ENCODE measurements around the gene CSMD2.
A peak's percentile ranks its signal among the peaks of the same experiment; 100 is the strongest.

CSMD2 gene

DNA sequence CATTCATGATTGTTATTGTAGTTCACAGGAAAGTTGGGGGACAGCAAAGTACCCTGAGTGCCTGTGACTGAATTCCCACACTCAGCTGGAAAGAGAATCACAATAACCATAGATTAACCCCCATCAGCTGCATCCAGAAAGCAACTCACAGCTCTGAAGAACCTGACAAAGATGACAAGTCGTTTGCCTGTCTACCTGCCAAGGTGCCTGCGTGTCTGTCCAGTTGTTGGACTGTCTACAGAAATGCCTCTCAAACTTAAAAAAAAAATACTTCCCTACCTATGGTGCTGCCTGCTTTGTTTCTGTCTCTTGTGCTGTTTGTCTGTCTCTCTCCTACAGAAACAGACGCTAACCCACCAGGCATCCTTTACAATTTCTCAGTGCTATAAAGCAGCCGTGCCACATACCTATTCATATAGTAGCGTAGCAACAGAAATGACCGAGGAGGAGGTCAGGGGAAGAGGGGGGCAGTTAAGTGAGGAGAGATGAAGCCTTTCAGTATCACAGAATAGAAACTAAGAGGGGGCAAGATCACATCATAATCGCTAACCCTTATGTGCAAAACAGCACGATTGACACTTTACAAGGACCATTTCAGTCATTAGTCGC is 455.8 kb downstream of the CSMD2 start:
- no peak for DNase-seq

DNA sequence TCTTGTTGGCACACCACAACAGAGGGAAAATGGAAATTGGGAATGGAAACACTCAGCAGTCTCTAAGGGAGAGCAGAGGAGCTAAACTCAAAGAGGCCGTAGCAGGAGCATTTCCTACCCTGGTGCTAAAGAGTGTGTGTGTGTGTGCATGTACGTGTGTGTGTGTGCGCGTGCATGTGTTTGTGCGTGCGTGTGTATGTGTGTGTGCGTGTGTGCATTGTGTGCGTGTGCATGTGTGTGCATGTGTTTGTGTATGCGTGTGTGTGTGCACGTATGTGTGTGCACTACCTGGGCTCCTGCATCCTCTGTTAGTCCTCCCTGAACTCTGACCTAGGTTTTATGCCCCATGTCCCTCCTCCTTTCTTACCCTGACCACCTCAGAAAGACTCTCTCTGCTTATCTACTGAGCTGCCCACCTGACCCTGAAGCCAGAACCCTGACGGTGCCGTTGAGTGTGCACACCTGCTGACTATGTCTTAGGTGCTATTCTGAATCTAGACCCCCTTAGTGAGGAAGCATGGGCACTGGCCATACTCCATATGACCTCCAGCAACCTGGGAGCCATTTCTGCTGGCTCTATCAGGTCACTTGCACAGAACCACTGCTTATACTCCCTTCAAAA is 458.3 kb downstream of the CSMD2 start:
- no peak for DNase-seq

DNA sequence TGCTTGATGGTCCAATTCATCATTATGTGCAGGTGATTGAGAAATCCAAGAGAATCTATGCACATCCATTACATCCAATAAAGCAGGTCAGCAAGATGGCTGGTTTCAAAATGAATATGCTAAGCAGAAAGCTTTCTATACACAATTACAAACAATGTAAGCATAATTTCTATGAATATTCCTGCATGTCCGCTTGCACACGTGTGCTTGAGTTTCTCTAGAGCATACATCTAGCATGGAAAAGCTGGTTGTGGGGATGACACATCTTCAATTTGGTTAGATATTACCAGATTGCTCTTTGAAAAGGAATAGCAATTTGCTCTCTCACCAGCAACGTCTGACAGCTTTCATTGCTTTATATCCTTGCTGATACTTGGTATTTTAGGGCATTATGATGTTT is 461.6 kb downstream of the CSMD2 start:
- DNase-seq = no peak

DNA sequence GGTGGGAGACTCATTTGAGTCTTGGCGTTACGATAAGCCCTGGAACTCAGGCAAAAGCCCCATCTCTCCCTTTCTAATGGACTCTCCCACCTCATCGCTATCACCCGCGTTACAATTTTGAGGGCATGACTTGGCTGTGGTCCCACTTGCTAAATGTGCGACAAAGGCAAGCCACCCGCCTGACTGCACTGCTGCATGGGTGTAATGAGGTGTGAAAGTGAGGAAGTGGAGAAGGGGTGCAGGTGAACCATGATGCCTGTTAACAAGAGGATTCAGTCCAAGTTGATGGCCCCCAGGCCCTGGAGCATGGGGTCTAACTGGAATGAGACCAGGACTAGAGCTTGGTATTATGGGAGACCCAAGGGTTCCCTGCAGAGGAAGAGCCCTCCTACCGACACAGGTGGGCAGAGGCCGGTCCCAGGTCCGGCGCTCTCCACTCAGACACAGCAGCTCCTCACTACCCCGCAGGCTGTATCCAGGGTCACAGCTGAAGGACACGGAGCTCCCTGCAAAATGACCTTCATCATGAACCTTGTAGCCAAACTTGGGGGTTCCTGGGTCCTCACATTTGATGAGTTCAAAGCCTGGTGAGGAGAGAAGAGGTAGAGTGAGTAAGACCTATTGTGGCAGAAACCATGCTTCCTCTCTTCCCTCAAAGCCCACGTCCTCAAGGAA is 466.5 kb downstream of the CSMD2 start:
- DNase-seq = no peak

DNA sequence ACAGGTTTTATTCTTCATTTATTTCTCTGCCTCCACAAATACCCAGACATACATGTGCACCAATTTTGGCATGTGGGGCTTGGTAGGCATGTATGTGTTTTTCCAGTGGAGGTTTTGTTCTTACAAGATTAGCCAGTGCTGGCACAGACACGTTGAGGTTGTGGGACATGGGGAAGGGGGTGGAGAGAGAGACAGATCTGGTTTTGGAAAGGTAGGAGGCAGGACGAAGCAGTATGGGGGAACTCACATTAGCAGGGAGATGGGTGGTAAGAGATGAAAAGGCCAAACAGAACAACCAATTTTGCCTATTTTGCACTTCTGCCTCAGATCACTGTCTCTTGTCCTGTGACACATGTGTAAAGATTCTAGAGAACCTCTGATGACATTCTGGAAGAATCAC is 467.2 kb downstream of the CSMD2 start:
- DNase-seq = no peak

DNA sequence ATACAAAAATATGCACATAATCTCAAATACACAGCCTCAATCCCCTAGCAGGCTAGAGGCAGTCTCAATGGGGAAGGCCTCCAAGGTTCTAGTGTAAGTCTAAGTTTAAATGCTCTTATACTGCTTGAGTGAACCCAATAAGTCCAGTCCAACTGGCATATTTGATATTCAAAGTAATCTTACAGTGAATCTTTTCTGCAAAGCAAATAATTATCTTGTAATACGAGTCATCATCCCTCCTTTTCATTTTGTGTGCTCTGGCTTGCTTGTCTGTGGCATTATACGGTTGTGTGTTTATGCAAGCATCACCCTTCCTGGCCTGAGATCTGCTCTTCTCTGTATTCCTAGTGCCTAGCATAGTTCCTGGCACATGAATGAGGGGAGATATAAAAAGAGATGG is 468.1 kb downstream of the CSMD2 start:
- DNase-seq = no peak

DNA sequence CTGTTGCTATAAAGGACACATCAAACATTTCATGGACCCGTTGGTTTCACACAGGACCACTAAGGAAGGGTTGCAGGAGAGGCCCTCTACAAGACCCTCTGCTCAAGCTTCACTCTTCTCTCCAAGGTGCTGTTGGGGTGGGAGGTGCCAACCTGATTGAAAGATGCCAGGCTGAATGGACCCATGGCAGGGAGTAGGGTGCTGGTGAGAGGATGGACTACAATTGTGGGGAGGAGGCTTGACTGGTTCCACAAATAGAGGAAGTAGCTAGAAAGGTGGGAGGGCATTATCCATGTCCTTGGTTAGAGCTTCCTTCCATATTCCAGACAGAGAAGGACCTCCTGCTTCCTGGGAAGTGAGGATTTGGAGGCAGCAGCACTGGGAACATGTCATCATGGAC is 468.7 kb downstream of the CSMD2 start:
- DNase-seq = no peak

DNA sequence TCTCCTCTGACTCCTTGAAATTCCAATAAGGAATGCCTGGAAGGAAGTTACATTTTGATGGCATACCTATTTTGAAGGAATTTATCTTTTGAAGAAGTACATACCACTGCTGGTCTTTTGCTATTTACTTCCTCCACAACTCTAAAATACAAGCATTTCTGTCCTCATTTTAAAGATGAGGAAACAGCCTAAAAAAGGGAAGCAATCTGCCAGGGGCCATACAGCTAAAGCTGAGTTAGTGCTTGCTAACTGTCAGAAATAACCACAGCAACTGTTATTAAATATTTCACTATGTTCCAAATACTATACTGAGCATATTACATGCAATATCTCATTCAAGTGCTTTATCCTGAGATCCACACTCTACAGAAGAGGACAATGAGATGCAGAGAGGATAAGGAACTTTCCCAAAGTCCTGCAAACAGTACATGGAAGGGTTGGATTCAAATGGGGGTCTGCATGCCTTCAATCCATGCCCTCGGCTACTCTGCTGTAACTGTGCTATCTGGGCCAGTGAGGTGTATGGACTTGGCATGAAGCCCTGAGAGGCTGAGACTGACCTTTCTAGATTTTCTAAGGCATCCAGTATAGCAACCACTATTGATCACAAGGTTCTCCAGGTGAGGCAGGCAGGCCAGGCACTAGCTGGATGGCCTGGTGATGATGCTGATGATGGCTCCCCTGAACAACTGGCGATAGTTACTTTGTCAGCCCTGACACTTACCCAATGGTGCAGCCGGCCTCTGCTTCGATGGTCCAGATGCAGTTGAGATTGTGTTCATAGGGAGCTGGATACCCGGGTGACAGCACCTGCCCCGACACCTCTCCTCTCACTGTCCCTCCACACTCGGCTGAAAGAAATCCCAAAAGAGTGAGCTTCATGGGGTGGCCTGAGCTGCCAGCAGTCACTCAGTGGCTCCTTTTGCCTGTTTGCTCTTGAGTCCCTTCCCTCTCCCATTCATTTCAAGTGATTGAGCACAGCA is 472.5 kb downstream of the CSMD2 start:
- DNase-seq = no peak

DNA sequence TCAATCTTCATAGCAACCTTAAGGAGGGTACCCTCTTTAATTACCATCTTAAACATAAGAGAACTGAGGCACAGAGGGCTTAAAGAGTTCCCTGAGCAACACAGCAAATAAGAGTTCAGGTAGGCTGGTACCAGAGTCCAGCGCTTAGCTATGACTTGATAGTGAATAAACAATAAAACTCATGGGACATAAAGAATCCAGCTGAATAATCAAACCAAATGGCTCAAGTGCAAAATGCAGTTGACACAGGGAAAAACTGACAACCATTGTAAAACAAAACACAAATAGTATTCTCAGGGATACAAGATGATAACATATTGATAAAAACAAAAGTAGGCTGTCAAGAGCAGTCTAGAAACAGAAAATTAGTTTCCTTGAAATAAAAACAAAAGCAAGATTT is 478.0 kb downstream of the CSMD2 start:
- DNase-seq = no peak

DNA sequence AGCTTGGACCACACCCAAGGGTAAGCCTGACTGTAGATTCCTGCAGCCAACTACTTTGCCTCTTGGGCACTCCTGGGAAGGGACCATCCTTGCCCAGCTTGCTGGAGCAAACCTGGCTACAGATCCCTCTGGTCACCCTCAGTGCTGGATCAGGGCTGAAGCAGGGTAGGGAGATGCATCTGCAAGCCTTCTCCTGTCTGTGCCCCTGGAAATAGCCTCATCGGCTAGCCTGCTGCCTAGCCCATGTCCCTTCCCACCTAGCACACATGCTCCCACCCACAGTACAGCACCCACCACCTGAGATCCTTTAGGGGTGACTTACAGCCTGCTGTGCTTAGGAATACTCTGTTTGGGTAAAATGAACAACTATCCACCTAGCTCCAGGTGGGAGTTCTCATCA is 478.5 kb downstream of the CSMD2 start:
- no peak for DNase-seq

DNA sequence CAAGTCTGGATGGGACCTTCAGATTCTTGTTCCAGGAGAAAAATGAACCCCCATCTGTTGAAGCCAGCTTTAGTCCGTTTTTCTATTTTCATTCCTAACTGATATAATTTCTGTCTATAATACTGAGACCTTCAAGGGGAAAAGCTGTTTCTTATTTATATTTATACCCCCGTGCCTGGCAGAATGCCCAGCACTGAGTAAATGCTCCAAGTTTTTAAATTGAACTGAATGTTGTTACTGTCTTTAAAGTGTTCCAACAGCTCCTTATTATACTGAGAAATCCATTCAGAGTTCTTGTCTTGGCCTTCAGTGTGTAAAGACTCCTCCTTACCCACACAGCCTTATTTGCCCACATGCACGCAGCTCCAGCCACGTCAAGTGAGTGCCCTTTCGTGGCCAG is 479.8 kb downstream of the CSMD2 start:
- no peak for DNase-seq

DNA sequence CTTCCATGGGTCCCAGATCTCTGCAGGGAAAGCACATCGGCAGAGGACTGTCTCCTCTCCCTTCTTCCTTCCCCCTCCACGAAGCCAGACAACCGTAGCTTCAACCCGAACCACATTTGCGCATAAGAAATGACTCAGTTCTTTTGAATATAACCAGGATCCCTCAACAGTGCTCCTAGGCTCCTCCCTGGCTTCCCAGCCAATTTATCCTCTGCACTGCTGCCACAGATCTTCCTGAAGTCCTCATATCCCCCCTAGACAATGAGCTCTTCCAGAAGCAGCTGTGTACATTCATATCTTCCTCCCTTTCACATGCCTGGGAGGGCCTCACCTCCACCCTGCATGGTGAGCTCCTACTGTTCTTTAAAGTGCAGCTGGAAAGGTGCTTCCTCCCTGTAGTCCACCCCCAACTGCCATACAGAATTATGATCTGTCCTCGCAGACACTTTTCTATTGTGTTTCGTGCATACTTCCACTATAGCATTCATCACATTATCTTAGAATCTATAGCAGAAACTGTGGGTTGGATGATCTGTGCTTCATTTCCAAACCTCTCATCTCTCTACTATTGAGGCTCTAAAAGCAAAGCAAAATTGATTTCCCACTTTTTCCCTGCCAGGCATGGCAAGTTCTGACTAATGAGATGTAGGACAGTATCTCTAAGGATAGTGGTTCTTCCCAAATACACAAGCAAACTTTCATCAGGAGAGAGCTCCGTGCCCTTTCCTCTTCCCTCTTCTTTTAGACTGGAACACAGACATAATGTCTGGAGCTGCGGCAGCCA is 480.4 kb downstream of the CSMD2 start:
- DNase-seq = no peak

DNA sequence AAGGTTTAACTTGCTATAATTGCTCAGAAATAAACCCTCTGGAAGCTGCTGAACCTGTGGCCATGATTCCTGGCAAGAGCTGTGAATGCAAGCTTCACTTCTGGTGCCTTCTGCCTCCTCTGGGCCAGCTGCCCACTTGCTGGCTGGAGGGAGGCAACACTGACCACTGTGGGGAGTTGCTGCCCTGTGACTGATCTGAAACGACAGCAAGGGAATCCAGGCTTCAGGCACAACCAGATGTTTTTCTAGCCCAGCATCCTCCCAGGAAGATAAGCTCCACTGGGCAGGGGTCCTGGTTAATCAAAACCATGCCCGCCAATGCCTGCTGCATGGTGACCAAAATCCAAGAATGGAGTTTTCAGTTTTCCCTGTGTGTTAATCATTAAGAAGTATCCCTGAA is 481.1 kb downstream of the CSMD2 start:
- DNase-seq = no peak

DNA sequence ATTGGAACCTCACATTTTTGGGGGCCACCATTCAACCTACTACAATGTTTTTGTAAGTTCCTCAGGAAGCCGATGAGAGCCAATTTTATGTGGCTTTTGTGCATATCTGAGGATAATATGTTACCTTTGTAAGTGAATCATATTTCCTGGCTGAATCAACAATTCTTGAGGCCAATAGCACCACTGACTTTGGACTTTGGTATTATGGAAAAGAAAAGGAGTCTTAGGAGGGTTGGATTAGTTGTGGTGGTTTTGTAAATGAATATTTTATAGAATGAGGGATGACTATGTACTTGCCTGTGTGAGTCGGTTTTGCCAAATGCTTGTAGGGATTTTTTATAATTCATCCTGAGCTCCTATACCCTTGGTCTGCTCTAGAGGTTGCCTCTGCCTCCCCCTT is 482.7 kb downstream of the CSMD2 start:
- DNase-seq = no peak

DNA sequence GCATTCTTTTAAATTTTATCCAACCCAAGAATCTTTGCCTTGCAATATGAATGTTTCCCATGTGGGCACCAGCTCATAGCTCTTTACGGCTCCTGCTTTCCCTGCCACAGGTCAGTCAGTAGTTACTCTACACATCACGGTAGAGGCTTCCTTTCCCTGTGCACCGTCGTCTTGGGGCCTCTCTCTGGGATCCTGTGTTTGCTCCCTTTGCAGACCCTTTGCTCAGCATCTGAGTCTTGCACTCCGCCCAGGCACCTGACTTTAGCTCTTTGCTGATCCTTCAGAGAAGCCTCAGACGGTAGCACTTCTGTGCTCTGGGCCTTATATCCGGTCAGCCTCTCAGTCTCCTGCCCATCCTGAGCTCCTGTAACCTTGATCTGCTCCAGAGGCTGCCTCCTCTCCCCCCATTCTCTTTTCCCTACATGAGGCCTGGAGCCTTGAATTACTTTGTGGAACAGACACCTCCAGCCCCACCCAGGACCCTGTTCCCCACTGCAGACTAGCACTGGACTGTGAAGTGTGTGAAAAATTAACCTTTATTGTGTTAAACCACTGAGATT is 484.7 kb downstream of the CSMD2 start:
- DNase-seq = no peak

DNA sequence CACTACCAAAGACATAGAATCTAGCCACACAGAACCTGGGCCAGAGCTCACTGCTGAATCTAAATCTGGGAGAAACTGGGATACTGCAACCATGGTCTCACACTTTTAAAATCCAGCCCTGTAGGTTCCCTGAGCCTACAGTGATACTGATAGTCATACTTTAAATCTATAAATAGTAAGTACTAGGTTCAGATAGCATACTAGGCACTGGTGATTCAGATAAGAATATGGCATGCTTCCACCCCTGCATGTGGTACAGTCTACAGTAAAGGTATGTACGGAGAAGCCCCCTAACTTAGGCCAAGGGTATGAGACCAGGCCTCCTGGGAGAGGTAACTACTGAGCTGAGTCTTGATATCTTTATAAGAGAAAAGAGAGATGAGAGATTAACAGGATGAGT is 494.5 kb downstream of the CSMD2 start:
- DNase-seq = no peak

DNA sequence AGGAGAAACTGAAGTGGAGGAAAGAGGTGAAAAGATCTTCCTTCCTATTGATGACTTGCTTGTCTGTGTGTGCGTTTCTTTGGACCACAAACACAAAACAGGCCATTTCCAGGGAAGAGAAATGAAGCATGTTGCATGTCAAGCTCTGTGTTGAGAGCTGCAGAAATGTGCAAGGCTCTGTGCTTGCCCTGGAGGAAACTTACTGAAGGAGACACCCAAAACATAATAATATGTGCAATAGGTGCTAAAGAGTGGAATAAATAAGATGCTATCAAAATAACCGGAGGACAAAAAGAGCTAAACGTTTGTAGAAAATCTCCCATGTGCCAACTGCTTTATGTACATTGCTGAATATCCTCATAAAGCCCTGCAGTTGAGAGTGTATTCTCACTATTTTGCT is 496.3 kb downstream of the CSMD2 start:
- DNase-seq = no peak

DNA sequence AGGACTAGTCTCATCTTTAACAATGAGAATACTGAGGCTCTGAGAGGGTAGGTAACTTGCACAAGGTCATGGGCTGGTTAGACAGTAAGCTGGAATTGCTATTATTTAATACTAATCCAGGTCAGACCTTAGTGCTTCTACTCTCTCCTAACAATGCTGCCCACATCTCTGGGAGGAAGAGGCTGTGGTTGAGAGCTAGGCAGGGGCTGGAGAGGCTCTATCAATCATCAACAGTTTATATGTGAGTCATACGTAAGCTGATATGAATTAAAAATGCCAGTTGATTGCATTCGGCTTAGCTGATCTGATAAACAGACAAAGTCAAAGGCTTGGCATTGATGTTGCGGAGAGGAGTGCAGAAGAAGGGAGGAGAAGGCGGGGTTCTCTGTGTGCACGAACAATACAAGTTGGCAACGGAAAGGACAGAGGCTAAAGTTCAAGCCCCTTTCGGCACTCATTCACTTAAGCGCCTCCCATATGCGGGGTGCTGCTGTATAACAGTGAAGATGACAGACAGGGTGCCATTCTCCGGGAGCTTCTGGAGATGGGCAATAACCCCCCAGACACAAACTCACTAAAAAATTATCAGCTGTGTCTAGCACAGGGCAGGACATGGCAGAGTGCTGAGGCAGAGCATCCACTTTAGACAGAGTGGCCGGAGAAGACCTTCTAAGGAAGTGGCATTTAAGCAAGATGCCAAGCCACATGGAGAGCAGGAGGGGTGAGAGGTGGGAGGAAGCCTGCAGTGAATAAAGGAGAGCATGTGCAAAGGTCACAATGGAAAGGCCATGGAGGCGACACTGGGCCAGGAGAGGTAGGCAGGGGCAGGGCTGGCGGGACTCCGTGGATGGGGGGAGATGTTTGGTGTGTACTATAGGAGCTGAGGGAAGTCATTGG is 497.4 kb downstream of the CSMD2 start:
- DNase-seq = no peak

DNA sequence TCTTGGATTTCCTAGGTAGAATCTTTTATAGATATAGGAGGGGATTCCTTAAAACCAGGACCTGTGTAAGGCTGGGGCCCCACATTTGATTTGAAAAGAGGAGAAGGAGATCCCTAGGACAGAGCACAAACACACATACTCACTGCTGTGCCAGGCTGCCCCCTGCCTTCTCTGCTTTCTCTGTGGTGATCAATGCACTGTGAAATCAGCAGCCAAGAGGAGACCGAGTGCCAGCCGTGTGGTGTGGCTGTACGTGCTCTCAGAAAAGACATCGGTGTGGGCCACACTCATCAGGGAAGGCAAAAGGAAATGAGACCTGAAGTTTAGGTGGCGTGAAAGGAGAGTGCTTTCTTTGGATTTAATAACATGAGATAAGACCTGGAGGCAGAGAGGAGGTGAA is 498.4 kb downstream of the CSMD2 start:
- DNase-seq = no peak

DNA sequence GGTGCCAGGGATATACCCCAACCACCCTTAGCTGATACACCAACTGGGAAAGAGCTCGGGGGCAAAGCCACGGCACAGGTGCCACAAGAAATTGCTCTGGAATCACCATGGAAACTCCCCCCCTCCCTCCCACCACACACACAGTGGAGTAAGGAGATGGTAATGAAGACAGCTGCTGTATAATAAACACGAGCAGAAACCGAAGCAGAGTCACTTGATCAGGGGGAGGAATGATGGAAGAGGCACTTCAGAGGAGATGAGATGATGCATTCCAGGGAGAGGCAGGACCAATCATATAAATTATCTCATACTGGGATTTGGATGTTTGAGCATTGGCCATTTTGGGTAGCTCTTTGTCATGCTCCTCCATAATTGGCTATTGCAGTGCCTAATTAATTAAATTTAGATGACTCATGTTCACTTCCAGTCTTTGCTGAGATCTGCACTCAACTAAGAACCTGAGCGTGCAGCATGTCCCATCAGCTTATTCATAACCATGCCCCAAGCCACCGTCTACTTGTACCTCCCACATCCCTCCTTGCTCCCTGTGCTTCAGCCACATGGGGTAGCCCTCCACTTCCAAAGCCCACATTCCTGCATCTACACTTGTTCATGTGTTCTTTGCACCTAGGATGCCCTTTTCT is 503.1 kb downstream of the CSMD2 start:
- DNase-seq = peak; percentile 20

DNA sequence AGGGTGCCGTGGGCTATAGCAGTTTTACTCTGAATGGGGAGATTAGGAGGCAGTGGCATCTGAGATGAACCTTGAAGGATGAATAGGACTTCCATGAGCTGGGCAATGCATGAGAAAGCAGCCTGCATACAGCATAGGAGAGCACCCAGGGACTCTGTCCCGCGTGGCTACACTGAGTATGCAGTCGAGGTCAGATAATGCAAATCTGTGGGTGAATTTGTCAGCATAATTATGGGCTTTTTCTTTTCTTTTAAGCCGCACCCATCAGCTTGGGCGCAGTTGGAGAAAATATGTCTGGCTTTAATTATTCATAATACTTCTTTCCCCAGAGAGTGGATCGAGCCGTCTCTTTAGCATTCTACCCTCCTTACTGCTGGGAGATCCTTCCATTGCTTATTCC is 504.1 kb downstream of the CSMD2 start:
- no peak for DNase-seq
